ENCODE measurements around the gene GSX2. TPM values are rescaled to one million over a fixed set of nuclear protein-coding genes. Genes with fewer than 3 reads are reported as not detected.

Gene GSX2
- total and polyA plus RNA-seq, 10 of the 15 experiments (the other 5 are each of a cell fraction or from before 2014, with no cell fraction given): 0.04 to 0.58 (median 0.50) TPM; not detected in 5

DNA sequence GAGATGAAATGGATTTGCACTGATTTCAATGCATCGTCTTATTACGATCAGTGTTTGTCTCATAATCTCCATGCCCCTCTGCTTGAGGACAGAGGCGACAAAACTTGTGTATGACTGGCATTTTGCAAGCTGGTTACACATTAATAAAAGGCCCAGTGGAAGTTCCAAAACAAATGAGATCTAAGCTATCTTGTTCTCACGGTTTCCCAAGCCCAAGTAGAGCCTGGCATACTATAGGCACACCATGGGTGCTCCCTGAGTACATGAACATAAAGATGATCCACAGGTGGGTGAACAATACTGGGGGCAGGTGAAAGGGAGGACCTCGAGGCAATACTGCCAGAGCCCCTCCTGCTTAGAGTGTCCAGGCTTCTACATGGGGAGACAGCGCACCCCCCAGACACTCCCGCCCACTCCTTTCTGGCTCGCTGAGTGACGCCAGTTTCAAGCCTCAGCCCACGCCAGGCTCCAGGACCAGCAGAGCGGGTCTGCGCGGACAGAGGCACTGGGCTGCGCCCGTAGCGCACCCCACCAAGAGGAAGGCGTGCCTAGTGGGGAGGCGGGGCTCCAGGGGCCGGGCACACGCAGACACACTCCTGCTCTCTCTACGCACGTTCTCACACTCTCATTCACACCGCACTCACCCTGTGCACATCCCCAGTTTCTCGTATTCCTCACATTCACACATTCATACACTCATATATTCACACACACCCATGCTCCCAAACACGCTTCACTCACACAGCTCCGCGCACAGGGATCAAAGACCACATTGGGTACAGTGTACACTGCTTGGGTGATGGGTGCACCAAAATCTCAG is 8.9 kb upstream of the GSX2 start:
- ATAC-seq (peak; percentile 69), FAIRE-seq (no peak), DNase-seq (ENCODE audit: low read depth, low spot score) (no peak)
- Histone ChIP-seq H3K27me3 (replicated peaks in 1 of 2; ENCODE audit: control insufficient read depth in 2 of 2, insufficient read depth in 2 of 2, low read length in 1 of 2) (peaks cover 7 to 9% of the 10 kb centered on the region in 2 experiments; a peak in 3 of 4 replicates), H2AFZ (ENCODE audit: control insufficient read depth, low read depth, low read length) (peak overlapping the region; percentile 44), H3K27ac (ENCODE audit: control insufficient read depth, insufficient read depth) (no peak overlapping the region), H3K36me3 (ENCODE audit: control insufficient read depth in 2 of 2, insufficient read depth in 2 of 2, low read length in 1 of 2) (no peaks in the 10 kb centered on the region), H3K4me3 (peak overlapping the region; percentile 72; the same call in 1 of the 2 replicates), H3K4me1 (ENCODE audit: control insufficient read depth, insufficient read depth, low read length) (peaks cover 8% of the 10 kb centered on the region), H3K9me3 (replicated peaks; ENCODE audit: control insufficient read depth, insufficient read depth, low read length) (no peaks in the 10 kb centered on the region), H3K4me2 (ENCODE audit: control insufficient read depth, insufficient read depth) (peak overlapping the region; percentile 99), H3K79me2 (ENCODE audit: control insufficient read depth, insufficient read depth, low read length) (no peaks in the 10 kb centered on the region), H3K9ac (ENCODE audit: control insufficient read depth, insufficient read depth, low read length) (no peak overlapping the region), H4K20me1 (ENCODE audit: control insufficient read depth, insufficient read depth) (no peaks in the 10 kb centered on the region)
- RAD21 ChIA-PET (ENCODE audit: unreplicated experiment): no interaction called here
- no TSS peak for BruUV-seq (replicated peaks)
- in situ Hi-C loops (cut with MboI): no loop called here
- SMC1A ChIA-PET (ENCODE audit: uncharacterized antibody, unreplicated experiment): interaction anchor here (0.6 to 0.8 kb wide), 2 partner anchors 28 to 33 kb away, joined by 3 read pairs; no protein-coding TSS in a partner anchor
- CTCF ChIA-PET: interaction anchor here (1.1 kb wide), 1 partner anchor 34 kb away, joined by 3 read pairs; no protein-coding TSS in a partner anchor
- WGBS (ENCODE audit: insufficient coverage, insufficient replicate concordance, low lambda C conversion rate, missing lambda C conversion rate): 12% methylated on average over 25 of the region's 27 CpGs
- POLR2A ChIA-PET: no interaction called here
- intact Hi-C loops (cut with micrococcal nuclease; ENCODE audit: unreplicated experiment): no loop called here
- TF ChIP-seq, protein P1, sequence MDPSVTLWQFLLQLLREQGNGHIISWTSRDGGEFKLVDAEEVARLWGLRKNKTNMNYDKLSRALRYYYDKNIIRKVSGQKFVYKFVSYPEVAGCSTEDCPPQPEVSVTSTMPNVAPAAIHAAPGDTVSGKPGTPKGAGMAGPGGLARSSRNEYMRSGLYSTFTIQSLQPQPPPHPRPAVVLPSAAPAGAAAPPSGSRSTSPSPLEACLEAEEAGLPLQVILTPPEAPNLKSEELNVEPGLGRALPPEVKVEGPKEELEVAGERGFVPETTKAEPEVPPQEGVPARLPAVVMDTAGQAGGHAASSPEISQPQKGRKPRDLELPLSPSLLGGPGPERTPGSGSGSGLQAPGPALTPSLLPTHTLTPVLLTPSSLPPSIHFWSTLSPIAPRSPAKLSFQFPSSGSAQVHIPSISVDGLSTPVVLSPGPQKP (IDR thresholded peaks at IDR 0.05; ENCODE audit: low read depth, low read length): no peak
- peak in 1 of 2 experiments; percentile 55; a peak in 2 of 3 replicates for TF ChIP-seq EGR1 (IDR thresholded peaks at IDR 0.05; ENCODE audit: borderline replicate concordance in 1 of 2, low read depth in 2 of 2, low read length in 2 of 2)
- no peak for TF ChIP-seq SMAD5 (IDR thresholded peaks at IDR 0.05; ENCODE audit: low read depth)
- no peak for TF ChIP-seq RBBP5 (conservative IDR thresholded peaks at IDR 0.05)
- TF ChIP-seq IRF4 (IDR thresholded peaks at IDR 0.05; ENCODE audit: low read depth, low read length): no peak
- TF ChIP-seq SREBF2 (IDR thresholded peaks at IDR 0.05; ENCODE audit: low read length): no peak
- TF ChIP-seq PKNOX1 (IDR thresholded peaks at IDR 0.05): 0 out of 2 replicates have a peak, but pooled peaks have one; percentile 7
- TF ChIP-seq PML (IDR thresholded peaks at IDR 0.05; ENCODE audit: low read length): no peak
- no peak for TF ChIP-seq ZBED1 (IDR thresholded peaks at IDR 0.05; ENCODE audit: borderline replicate concordance)
- no peak for TF ChIP-seq FOXM1 (IDR thresholded peaks at IDR 0.05; ENCODE audit: low read depth, low read length)
- no peak for TF ChIP-seq TCF3 (IDR thresholded peaks at IDR 0.05; ENCODE audit: borderline replicate concordance, insufficient read depth, low read depth, low read length)
- TF ChIP-seq EZH2 (IDR thresholded peaks at IDR 0.05; ENCODE audit: borderline replicate concordance, control insufficient read depth, low read depth, low read length): no peak
- TF ChIP-seq, protein P2, sequence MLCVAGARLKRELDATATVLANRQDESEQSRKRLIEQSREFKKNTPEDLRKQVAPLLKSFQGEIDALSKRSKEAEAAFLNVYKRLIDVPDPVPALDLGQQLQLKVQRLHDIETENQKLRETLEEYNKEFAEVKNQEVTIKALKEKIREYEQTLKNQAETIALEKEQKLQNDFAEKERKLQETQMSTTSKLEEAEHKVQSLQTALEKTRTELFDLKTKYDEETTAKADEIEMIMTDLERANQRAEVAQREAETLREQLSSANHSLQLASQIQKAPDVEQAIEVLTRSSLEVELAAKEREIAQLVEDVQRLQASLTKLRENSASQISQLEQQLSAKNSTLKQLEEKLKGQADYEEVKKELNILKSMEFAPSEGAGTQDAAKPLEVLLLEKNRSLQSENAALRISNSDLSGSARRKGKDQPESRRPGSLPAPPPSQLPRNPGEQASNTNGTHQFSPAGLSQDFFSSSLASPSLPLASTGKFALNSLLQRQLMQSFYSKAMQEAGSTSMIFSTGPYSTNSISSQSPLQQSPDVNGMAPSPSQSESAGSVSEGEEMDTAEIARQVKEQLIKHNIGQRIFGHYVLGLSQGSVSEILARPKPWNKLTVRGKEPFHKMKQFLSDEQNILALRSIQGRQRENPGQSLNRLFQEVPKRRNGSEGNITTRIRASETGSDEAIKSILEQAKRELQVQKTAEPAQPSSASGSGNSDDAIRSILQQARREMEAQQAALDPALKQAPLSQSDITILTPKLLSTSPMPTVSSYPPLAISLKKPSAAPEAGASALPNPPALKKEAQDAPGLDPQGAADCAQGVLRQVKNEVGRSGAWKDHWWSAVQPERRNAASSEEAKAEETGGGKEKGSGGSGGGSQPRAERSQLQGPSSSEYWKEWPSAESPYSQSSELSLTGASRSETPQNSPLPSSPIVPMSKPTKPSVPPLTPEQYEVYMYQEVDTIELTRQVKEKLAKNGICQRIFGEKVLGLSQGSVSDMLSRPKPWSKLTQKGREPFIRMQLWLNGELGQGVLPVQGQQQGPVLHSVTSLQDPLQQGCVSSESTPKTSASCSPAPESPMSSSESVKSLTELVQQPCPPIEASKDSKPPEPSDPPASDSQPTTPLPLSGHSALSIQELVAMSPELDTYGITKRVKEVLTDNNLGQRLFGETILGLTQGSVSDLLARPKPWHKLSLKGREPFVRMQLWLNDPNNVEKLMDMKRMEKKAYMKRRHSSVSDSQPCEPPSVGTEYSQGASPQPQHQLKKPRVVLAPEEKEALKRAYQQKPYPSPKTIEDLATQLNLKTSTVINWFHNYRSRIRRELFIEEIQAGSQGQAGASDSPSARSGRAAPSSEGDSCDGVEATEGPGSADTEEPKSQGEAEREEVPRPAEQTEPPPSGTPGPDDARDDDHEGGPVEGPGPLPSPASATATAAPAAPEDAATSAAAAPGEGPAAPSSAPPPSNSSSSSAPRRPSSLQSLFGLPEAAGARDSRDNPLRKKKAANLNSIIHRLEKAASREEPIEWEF (IDR thresholded peaks at IDR 0.05; ENCODE audit: insufficient replicate concordance, low read depth, low read length): no peak
- TF ChIP-seq, protein P3, sequence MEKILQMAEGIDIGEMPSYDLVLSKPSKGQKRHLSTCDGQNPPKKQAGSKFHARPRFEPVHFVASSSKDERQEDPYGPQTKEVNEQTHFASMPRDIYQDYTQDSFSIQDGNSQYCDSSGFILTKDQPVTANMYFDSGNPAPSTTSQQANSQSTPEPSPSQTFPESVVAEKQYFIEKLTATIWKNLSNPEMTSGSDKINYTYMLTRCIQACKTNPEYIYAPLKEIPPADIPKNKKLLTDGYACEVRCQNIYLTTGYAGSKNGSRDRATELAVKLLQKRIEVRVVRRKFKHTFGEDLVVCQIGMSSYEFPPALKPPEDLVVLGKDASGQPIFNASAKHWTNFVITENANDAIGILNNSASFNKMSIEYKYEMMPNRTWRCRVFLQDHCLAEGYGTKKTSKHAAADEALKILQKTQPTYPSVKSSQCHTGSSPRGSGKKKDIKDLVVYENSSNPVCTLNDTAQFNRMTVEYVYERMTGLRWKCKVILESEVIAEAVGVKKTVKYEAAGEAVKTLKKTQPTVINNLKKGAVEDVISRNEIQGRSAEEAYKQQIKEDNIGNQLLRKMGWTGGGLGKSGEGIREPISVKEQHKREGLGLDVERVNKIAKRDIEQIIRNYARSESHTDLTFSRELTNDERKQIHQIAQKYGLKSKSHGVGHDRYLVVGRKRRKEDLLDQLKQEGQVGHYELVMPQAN (conservative IDR thresholded peaks at IDR 0.05): no peak
